Measurements from ENCODE around the gene NACA2. TPM values are rescaled to one million over a fixed set of nuclear protein-coding genes. Genes with fewer than 3 reads are reported as not detected.
"Not testable (repeated sequence)": the region's sequence is repeated elsewhere in the genome, so short reads cannot be mapped to it uniquely, and the experiment has no call there.

NACA2 gene
- not detected for polyA plus RNA-seq (2013, experiment 1 of 4)
- polyA plus RNA-seq (2013, experiment 2 of 4): not detected
- polyA plus RNA-seq (2013, experiment 3 of 4): not detected
- not detected for polyA plus RNA-seq (2013, experiment 4 of 4)

GRCh38 chr17:61591018-61591417 lies at the start of gene NACA2:
Gene NACA2, minus strand, starts transcription at chr17:61591219. Its CDS starts 39 bp downstream, at chr17:61591180.
- Histone ChIP-seq H3K36me3 (ENCODE audit: control insufficient read depth, insufficient read depth, low read length) (no peaks in the 10 kb centered on the region), H3K27ac (ENCODE audit: insufficient read depth, low read depth, low read length, poor library complexity, severe bottlenecking) (no peak within 1 kb of the TSS), H3K9me3 (ENCODE audit: control insufficient read depth, low read length) (no peaks in the 10 kb centered on the region), H3K4me3 (ENCODE audit: insufficient read depth, low read depth, low read length) (no peak within 1 kb of the TSS), H3K27me3 (ENCODE audit: control insufficient read depth, insufficient read depth, low read length, poor library complexity, severe bottlenecking) (no peaks in the 10 kb centered on the region), H3K4me1 (ENCODE audit: control insufficient read depth, insufficient read depth, low read length) (no peaks in the 10 kb centered on the region)
- WGBS, 2 experiments: 95 to 96% methylated on average over 16 of the region's 16 CpGs

- no peak overlapping the region for H3K27ac ChIP-seq (ENCODE audit: insufficient read depth, low read depth, low read length, poor library complexity, severe bottlenecking)
- H3K4me1 ChIP-seq (ENCODE audit: control insufficient read depth, insufficient read depth, low read length): no peaks in the 10 kb centered on the region
- WGBS, 2 experiments: 85 to 89% methylated on average over 1 of the region's 1 CpG
- no peaks in the 10 kb centered on the region for H3K36me3 ChIP-seq (ENCODE audit: control insufficient read depth, insufficient read depth, low read length)
- no peaks in the 10 kb centered on the region for H3K27me3 ChIP-seq (ENCODE audit: control insufficient read depth, insufficient read depth, low read length, poor library complexity, severe bottlenecking)
- no peaks in the 10 kb centered on the region for H3K9me3 ChIP-seq (ENCODE audit: control insufficient read depth, low read length)
- H3K4me3 ChIP-seq (ENCODE audit: insufficient read depth, low read depth, low read length): no peak overlapping the region
These were observed 48.8 kb upstream of the NACA2 start for GRCh38 chr17:61639818-61640217.

GRCh38 chr17:61638087-61638486 lies 47.1 kb upstream of the NACA2 start:
- Histone ChIP-seq H3K9me3 (ENCODE audit: control insufficient read depth, low read length) (no peaks in the 10 kb centered on the region), H3K27me3 (ENCODE audit: control insufficient read depth, insufficient read depth, low read length, poor library complexity, severe bottlenecking) (no peaks in the 10 kb centered on the region), H3K4me1 (ENCODE audit: control insufficient read depth, insufficient read depth, low read length) (no peaks in the 10 kb centered on the region), H3K36me3 (ENCODE audit: control insufficient read depth, insufficient read depth, low read length) (no peaks in the 10 kb centered on the region), H3K27ac (ENCODE audit: insufficient read depth, low read depth, low read length, poor library complexity, severe bottlenecking) (no peak overlapping the region), H3K4me3 (ENCODE audit: insufficient read depth, low read depth, low read length) (no peak overlapping the region)
- WGBS, 2 experiments: 58 to 89% methylated on average over 1 of the region's 1 CpG

- Histone ChIP-seq H3K4me1 (ENCODE audit: control insufficient read depth, insufficient read depth, low read length) (no peaks in the 10 kb centered on the region), H3K4me3 (ENCODE audit: insufficient read depth, low read depth, low read length) (no peak overlapping the region), H3K27me3 (ENCODE audit: control insufficient read depth, insufficient read depth, low read length, poor library complexity, severe bottlenecking) (no peaks in the 10 kb centered on the region), H3K27ac (ENCODE audit: insufficient read depth, low read depth, low read length, poor library complexity, severe bottlenecking) (no peak overlapping the region), H3K9me3 (ENCODE audit: control insufficient read depth, low read length) (no peaks in the 10 kb centered on the region), H3K36me3 (ENCODE audit: control insufficient read depth, insufficient read depth, low read length) (no peaks in the 10 kb centered on the region)
- 0 to 18% methylated on average over 3 of the region's 3 CpGs for WGBS, 2 experiments
These were observed 45.0 kb upstream of the NACA2 start for GRCh38 chr17:61635913-61636432.

GRCh38 chr17:61634942-61635538 lies 44.0 kb upstream of the NACA2 start:
- Histone ChIP-seq H3K4me1 (ENCODE audit: control insufficient read depth, insufficient read depth, low read length) (no peaks in the 10 kb centered on the region), H3K27ac (ENCODE audit: insufficient read depth, low read depth, low read length, poor library complexity, severe bottlenecking) (no peak overlapping the region), H3K27me3 (ENCODE audit: control insufficient read depth, insufficient read depth, low read length, poor library complexity, severe bottlenecking) (no peaks in the 10 kb centered on the region), H3K36me3 (ENCODE audit: control insufficient read depth, insufficient read depth, low read length) (no peaks in the 10 kb centered on the region), H3K4me3 (ENCODE audit: insufficient read depth, low read depth, low read length) (no peak overlapping the region), H3K9me3 (ENCODE audit: control insufficient read depth, low read length) (no peaks in the 10 kb centered on the region)
- 79 to 84% methylated on average over 4 of the region's 5 CpGs for WGBS, 2 experiments

GRCh38 chr17:61634011-61634539 lies 43.1 kb upstream of the NACA2 start:
- Histone ChIP-seq H3K9me3 (ENCODE audit: control insufficient read depth, low read length) (no peaks in the 10 kb centered on the region), H3K27me3 (ENCODE audit: control insufficient read depth, insufficient read depth, low read length, poor library complexity, severe bottlenecking) (no peaks in the 10 kb centered on the region), H3K4me3 (ENCODE audit: insufficient read depth, low read depth, low read length) (no peak overlapping the region), H3K36me3 (ENCODE audit: control insufficient read depth, insufficient read depth, low read length) (no peaks in the 10 kb centered on the region), H3K4me1 (ENCODE audit: control insufficient read depth, insufficient read depth, low read length) (no peaks in the 10 kb centered on the region), H3K27ac (ENCODE audit: insufficient read depth, low read depth, low read length, poor library complexity, severe bottlenecking) (no peak overlapping the region)

- H3K9me3 ChIP-seq (ENCODE audit: control insufficient read depth, low read length): no peaks in the 10 kb centered on the region
- H3K27ac ChIP-seq (ENCODE audit: insufficient read depth, low read depth, low read length, poor library complexity, severe bottlenecking): no peak overlapping the region
- no peaks in the 10 kb centered on the region for H3K4me1 ChIP-seq (ENCODE audit: control insufficient read depth, insufficient read depth, low read length)
- no peak overlapping the region for H3K4me3 ChIP-seq (ENCODE audit: insufficient read depth, low read depth, low read length)
- H3K36me3 ChIP-seq (ENCODE audit: control insufficient read depth, insufficient read depth, low read length): no peaks in the 10 kb centered on the region
- 80 to 100% methylated on average over 1 of the region's 1 CpG for WGBS, 2 experiments
- no peaks in the 10 kb centered on the region for H3K27me3 ChIP-seq (ENCODE audit: control insufficient read depth, insufficient read depth, low read length, poor library complexity, severe bottlenecking)
These were observed 41.8 kb upstream of the NACA2 start for GRCh38 chr17:61632826-61633225.

- 67 to 71% methylated on average over 1 of the region's 1 CpG for WGBS, 2 experiments
- Histone ChIP-seq H3K9me3 (ENCODE audit: control insufficient read depth, low read length) (no peaks in the 10 kb centered on the region), H3K4me1 (ENCODE audit: control insufficient read depth, insufficient read depth, low read length) (no peaks in the 10 kb centered on the region), H3K27ac (ENCODE audit: insufficient read depth, low read depth, low read length, poor library complexity, severe bottlenecking) (no peak overlapping the region), H3K36me3 (ENCODE audit: control insufficient read depth, insufficient read depth, low read length) (no peaks in the 10 kb centered on the region), H3K4me3 (ENCODE audit: insufficient read depth, low read depth, low read length) (no peak overlapping the region), H3K27me3 (ENCODE audit: control insufficient read depth, insufficient read depth, low read length, poor library complexity, severe bottlenecking) (no peaks in the 10 kb centered on the region)
These were observed 40.8 kb upstream of the NACA2 start for GRCh38 chr17:61631800-61632199.

- H3K36me3 ChIP-seq (ENCODE audit: control insufficient read depth, insufficient read depth, low read length): not testable (repeated sequence)
These were observed 37.1 kb upstream of the NACA2 start for GRCh38 chr17:61628158-61628557.

GRCh38 chr17:61627658-61628057 lies 36.6 kb upstream of the NACA2 start:
- Histone ChIP-seq H3K4me3 (ENCODE audit: insufficient read depth, low read depth, low read length) (no peak overlapping the region), H3K36me3 (ENCODE audit: control insufficient read depth, insufficient read depth, low read length) (no peaks in the 10 kb centered on the region), H3K9me3 (ENCODE audit: control insufficient read depth, low read length) (no peaks in the 10 kb centered on the region), H3K27me3 (ENCODE audit: control insufficient read depth, insufficient read depth, low read length, poor library complexity, severe bottlenecking) (no peaks in the 10 kb centered on the region), H3K27ac (ENCODE audit: insufficient read depth, low read depth, low read length, poor library complexity, severe bottlenecking) (no peak overlapping the region), H3K4me1 (ENCODE audit: control insufficient read depth, insufficient read depth, low read length) (no peaks in the 10 kb centered on the region)
- WGBS, 2 experiments: 48 to 78% methylated on average over 2 of the region's 2 CpGs

More at GRCh38 chr17:61628158-61628557, 37.1 kb upstream of the NACA2 start:
- H3K27me3 ChIP-seq (ENCODE audit: control insufficient read depth, insufficient read depth, low read length, poor library complexity, severe bottlenecking); H3K9me3 ChIP-seq (ENCODE audit: control insufficient read depth, low read length); H3K4me1 ChIP-seq (ENCODE audit: control insufficient read depth, insufficient read depth, low read length); H3K4me3 ChIP-seq (ENCODE audit: insufficient read depth, low read depth, low read length); H3K27ac ChIP-seq (ENCODE audit: insufficient read depth, low read depth, low read length, poor library complexity, severe bottlenecking): not testable (repeated sequence)
- WGBS, 2 experiments: 79 to 93% methylated on average over 4 of the region's 4 CpGs
